GM12864 (cell line): ENCODE results near the gene PAXX.
A peak's percentile ranks its signal among the peaks of the same experiment; 100 is the strongest.

Experiments
- DNase-seq: peaks from one replicate; pipeline ENCODE4 v3.0.0-alpha.2; 2011; ENCODE audit warnings: low read depth
- H3K4me3 ChIP-seq: 2 replicates; pipeline ENCODE4 v1.5.1; 2011; ENCODE audit warnings: mild to moderate bottlenecking, low read depth, low read length, control low read depth
- TF ChIP-seq, protein P1 (sequence below): IDR thresholded peaks from 2 replicates; pipeline ENCODE4 v1.5.1; 2011; ENCODE audit warnings: low read depth, mild to moderate bottlenecking, moderate library complexity, low read length, control low read depth, inconsistent platforms; ENCODE audit errors: missing control alignments

The PAXX gene

DNA sequence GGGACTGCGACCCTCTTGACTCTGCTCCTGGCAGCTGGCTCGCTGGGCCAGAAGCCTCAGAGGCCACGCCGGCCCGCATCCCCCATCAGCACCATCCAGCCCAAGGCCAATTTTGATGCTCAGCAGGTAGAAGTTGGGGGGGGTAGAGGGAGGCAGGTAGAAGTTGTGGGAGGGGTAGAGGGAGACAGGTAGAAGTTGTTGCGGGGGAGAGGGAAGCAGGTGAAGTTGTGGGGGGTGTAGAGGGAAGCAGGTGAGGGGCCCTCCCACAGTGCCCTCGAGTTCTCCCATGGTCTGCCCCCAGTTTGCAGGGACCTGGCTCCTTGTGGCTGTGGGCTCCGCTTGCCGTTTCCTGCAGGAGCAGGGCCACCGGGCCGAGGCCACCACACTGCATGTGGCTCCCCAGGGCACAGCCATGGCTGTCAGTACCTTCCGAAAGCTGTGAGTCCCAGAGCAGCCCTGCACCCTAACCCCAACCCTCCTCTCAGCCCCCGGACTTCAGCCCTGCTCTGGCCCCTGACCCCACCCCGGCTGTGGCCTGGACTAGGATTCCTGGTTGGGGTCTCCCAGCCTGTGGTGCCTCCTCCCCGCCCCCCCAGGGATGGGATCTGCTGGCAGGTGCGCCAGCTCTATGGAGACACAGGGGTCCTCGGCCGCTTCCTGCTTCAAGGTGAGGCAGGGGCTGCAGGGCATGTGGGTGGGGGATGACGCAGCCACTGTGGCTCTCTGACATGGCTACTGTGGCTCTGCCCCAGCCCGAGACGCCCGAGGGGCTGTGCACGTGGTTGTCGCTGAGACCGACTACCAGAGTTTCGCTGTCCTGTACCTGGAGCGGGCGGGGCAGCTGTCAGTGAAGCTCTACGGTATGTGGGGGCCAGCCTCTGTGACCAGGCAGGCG is 46.6 kb upstream of the PAXX start:
- H3K4me3 ChIP-seq, result no peak overlapping the region
- TF ChIP-seq, protein P1, sequence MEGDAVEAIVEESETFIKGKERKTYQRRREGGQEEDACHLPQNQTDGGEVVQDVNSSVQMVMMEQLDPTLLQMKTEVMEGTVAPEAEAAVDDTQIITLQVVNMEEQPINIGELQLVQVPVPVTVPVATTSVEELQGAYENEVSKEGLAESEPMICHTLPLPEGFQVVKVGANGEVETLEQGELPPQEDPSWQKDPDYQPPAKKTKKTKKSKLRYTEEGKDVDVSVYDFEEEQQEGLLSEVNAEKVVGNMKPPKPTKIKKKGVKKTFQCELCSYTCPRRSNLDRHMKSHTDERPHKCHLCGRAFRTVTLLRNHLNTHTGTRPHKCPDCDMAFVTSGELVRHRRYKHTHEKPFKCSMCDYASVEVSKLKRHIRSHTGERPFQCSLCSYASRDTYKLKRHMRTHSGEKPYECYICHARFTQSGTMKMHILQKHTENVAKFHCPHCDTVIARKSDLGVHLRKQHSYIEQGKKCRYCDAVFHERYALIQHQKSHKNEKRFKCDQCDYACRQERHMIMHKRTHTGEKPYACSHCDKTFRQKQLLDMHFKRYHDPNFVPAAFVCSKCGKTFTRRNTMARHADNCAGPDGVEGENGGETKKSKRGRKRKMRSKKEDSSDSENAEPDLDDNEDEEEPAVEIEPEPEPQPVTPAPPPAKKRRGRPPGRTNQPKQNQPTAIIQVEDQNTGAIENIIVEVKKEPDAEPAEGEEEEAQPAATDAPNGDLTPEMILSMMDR, result no peak
- no peak for DNase-seq

GRCh38 chr9:136946228-136947027 is 45.8 kb upstream of the PAXX start:
- TF ChIP-seq, protein P1, result no peak
- no peak for DNase-seq
- no peak overlapping the region for H3K4me3 ChIP-seq

GRCh38 chr9:136947028-136947891 is 45.0 kb upstream of the PAXX start:
- H3K4me3 ChIP-seq, result no peak overlapping the region
- DNase-seq, result no peak
- TF ChIP-seq, protein P1, result no peak

DNA sequence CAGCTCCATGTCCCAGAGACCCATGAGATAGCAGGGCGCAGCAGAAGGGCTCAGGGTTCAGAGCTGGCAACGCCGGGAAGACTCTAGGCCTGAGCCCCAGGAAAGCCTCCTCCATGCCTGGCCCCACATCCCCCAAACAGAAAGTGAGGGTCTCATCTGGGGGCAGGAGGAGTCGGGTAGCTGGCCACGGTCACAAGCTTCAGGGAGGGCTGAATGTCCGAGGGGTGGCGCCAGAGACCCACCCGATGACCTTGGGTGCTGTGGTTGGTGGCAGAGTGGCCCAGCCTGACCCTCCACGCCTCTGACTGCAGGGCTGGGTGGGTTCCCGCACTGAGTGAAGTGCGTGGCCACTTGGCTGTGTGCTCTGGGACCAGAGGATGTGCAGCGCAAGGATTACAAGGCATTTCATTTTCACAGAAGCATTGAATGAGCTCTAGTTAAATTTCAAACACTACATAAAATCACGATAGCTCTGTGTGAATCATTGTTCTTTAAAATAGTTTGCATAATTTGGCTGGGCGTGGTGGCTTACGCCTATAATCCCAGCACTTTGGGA is 44.2 kb upstream of the PAXX start:
- H3K4me3 ChIP-seq, result no peak overlapping the region
- no peak for DNase-seq
- TF ChIP-seq, protein P1, result peak; percentile 56

- TF ChIP-seq, protein P1, result no peak
- H3K4me3 ChIP-seq, result peak overlapping the region; percentile 55
- DNase-seq, result no peak
Observed at GRCh38 chr9:136949239-136949816, 42.9 kb upstream of the PAXX start.
